GM23248 (cell line): ENCODE measurements around the gene PNLDC1. TPM values are rescaled to one million over a fixed set of nuclear protein-coding genes. Genes with fewer than 3 reads are reported as not detected.

Experiments used
- DNase-seq: peaks from one replicate; pipeline ENCODE4 v3.0.0-alpha.2; 2015
- H2AFZ ChIP-seq: fragments of 200-600 bp; sonication (generic); 2 replicates; pipeline ENCODE4 v1.6.1; 2016; ENCODE audit warnings: antibody characterized with exemption
- H3F3A ChIP-seq: fragments of 200-600 bp; sonication (generic); 2 replicates; pipeline ENCODE4 v1.6.1; 2016; ENCODE audit warnings: mild to moderate bottlenecking, antibody characterized with exemption, mixed run types; ENCODE audit not compliant: insufficient read depth
- H3K27ac ChIP-seq: fragments of 200-600 bp; sonication (generic); 2 replicates; pipeline ENCODE4 v1.5.1; 2016; ENCODE audit warnings: mild to moderate bottlenecking
- H3K27me3 ChIP-seq: fragments of 200-600 bp; sonication (generic); replicated peaks from 2 replicates; pipeline ENCODE4 v1.6.1; 2016; ENCODE audit warnings: mild to moderate bottlenecking; ENCODE audit not compliant: insufficient read depth
- H3K36me3 ChIP-seq: fragments of 200-600 bp; sonication (generic); 2 replicates; pipeline ENCODE4 v1.6.1; 2016; ENCODE audit warnings: low read depth, mild to moderate bottlenecking
- H3K4me1 ChIP-seq: fragments of 200-600 bp; sonication (generic); 2 replicates; pipeline ENCODE4 v1.6.1; 2016; ENCODE audit warnings: mild to moderate bottlenecking; ENCODE audit not compliant: insufficient read depth
- H3K4me2 ChIP-seq: fragments of 200-600 bp; sonication (generic); one replicate; pipeline ENCODE4 v1.6.1; 2016; ENCODE audit warnings: mild to moderate bottlenecking; ENCODE audit not compliant: unreplicated experiment
- H3K4me3 ChIP-seq: fragments of 200-600 bp; sonication (generic); 2 replicates; pipeline ENCODE4 v1.5.1; 2016; ENCODE audit warnings: mild to moderate bottlenecking
- H3K79me2 ChIP-seq: fragments of 200-600 bp; sonication (generic); 2 replicates; pipeline ENCODE4 v1.6.1; 2016; ENCODE audit warnings: mild to moderate bottlenecking; ENCODE audit not compliant: insufficient read depth
- H3K9ac ChIP-seq: fragments of 200-600 bp; sonication (generic); 2 replicates; pipeline ENCODE4 v1.6.1; 2016; ENCODE audit warnings: mild to moderate bottlenecking
- H3K9me2 ChIP-seq: fragments of 200-600 bp; sonication (generic); 2 replicates; pipeline ENCODE4 v1.6.1; 2016; ENCODE audit warnings: mixed run types, mild to moderate bottlenecking, moderate library complexity; ENCODE audit not compliant: insufficient read depth
- H3K9me3 ChIP-seq: fragments of 200-600 bp; sonication (generic); one replicate; pipeline ENCODE4 v1.6.1; 2017; ENCODE audit warnings: low read depth
- H4K20me1 ChIP-seq: fragments of 200-600 bp; sonication (generic); 2 replicates; pipeline ENCODE4 v1.6.0; 2016; ENCODE audit not compliant: insufficient read depth
- EZH2 ChIP-seq: fragments of 200-600 bp; sonication (generic); IDR thresholded peaks from 2 replicates; pipeline ENCODE4 v1.6.1; 2018; ENCODE audit warnings: antibody characterized with exemption, mild to moderate bottlenecking; ENCODE audit not compliant: insufficient read depth, poor library complexity, severe bottlenecking
- EZH2phosphoT487 ChIP-seq: fragments of 200-600 bp; sonication (generic); IDR thresholded peaks from 2 replicates; pipeline ENCODE4 v1.6.1; 2018; ENCODE audit warnings: antibody characterized with exemption, moderate library complexity, mild to moderate bottlenecking, low read depth; ENCODE audit not compliant: insufficient read depth
- WGBS, 2 experiments: methylation state at CpG; one replicate each; pipeline ENCODE4 v1.1.6; 2015 to 2017; ENCODE audit warnings: low lambda C conversion rate in 2 of 2, low coverage in 1 of 2; ENCODE audit errors: missing lambda C conversion rate in 2 of 2; 5-methylcytosine and 5-hydroxymethylcytosine counted together
- in situ Hi-C: fragments of 300-500 bp; cut with MboI; formaldehyde crosslinking; loops from 2 replicates; pipeline ENCODE4 v1.15.0; 2020
- polyA plus RNA-seq: library from polyadenylated mRNA; unstranded; fragments of >200 nt; fragmentation: Nextera tagmentation; extraction: Ambion mirVana; gene quantifications from 2 replicates; pipeline ENCODE4 v1.2.1, GENCODE V29; 2016
- total RNA-seq: library from RNA; depleted of rRNA; stranded (reverse); fragments of >200 nt; shearing (Covaris generic); gene quantifications from 2 replicates; pipeline ENCODE4 v1.2.3, GENCODE V29; 2014

PNLDC1 gene
- total and polyA plus RNA-seq, 2 experiments from 2014 or later = not detected

DNA sequence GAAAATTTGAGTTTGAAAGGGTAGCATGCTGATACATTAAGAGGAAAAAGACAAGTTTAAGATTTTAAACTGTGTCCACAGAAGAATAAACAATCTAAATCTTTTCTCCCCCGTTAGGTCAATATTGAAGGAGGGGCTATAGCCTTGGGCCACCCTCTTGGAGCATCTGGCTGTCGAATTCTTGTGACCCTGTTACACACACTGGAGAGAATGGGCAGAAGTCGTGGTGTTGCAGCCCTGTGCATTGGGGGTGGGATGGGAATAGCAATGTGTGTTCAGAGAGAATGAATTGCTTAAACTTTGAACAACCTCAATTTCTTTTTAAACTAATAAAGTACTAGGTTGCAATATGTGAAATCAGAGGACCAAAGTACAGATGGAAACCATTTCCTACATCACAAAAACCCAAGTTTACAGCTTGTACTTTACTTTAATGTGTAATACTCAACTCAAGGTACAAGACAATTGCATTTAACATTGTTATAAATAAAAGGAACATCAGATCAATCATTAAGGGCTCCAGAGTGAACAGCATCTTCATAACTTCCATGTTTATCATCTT is 21.5 kb upstream of the PNLDC1 start:
- in situ Hi-C loops = no loop called here
- 78 to 79% methylated on average over 3 of the region's 3 CpGs for WGBS, 2 experiments

DNA sequence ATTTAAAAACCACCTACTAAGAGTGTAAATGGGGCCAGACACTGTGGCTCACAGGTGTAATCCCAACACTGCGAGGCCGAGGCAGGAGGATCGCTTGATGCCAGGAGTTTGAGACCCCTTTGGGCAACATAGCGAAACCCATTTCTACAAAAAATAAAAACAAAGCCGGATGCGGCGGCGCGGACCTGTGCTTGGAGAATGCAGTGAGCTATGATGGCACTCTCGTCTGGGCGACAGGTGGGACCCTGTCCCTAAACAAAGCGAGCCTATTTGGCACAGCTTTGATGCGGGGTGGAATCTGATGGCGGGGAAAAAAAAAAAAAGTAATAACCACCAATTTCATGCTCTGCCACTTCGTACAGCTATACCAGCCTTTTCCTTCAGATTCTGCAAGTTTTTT is 11.8 kb upstream of the PNLDC1 start:
- peaks cover 13% of the 10 kb centered on the region; the same call in 1 of the 2 replicates for H3F3A ChIP-seq
- 0 out of 2 replicates have a peak overlapping the region, but pooled peaks have one; percentile 44 for H3K27ac ChIP-seq
- TF ChIP-seq EZH2 = no peak
- TF ChIP-seq EZH2phosphoT487 = no peak
- H3K36me3 ChIP-seq = peaks cover 52% of the 10 kb centered on the region
- peak overlapping the region; percentile 89 for H3K4me2 ChIP-seq
- peaks cover 88% of the 10 kb centered on the region for H3K79me2 ChIP-seq
- peak; percentile 16 for DNase-seq
- H3K4me3 ChIP-seq = peak overlapping the region; percentile 89
- peaks cover 9% of the 10 kb centered on the region; the same call in 1 of the 2 replicates for H4K20me1 ChIP-seq
- no peaks in the 10 kb centered on the region for H3K9me3 ChIP-seq
- peak overlapping the region; percentile 89 for H3K9ac ChIP-seq
- WGBS, 2 experiments = 14 to 15% methylated on average over 15 of the region's 15 CpGs
- no peaks in the 10 kb centered on the region for H3K27me3 ChIP-seq
- no peak overlapping the region for H2AFZ ChIP-seq
- in situ Hi-C loops = no loop called here
- H3K4me1 ChIP-seq = peaks cover 42% of the 10 kb centered on the region
- H3K9me2 ChIP-seq = no peaks in the 10 kb centered on the region

More for the DNA sequence above, 21.5 kb upstream of the PNLDC1 start:
- no peak for TF ChIP-seq EZH2phosphoT487
- TF ChIP-seq EZH2 = no peak
- Histone ChIP-seq H3K4me1 (no peaks in the 10 kb centered on the region), H3K27ac (no peak overlapping the region), H3K9me3 (no peaks in the 10 kb centered on the region), H3K9me2 (no peaks in the 10 kb centered on the region), H2AFZ (no peak overlapping the region), H3F3A (peaks cover 73% of the 10 kb centered on the region), H3K27me3 (no peaks in the 10 kb centered on the region), H3K36me3 (peaks cover 56% of the 10 kb centered on the region), H3K9ac (no peak overlapping the region), H3K4me3 (no peak overlapping the region), H4K20me1 (no peaks in the 10 kb centered on the region), H3K4me2 (no peak overlapping the region), H3K79me2 (peaks cover 37% of the 10 kb centered on the region)
- no peak for DNase-seq

DNA sequence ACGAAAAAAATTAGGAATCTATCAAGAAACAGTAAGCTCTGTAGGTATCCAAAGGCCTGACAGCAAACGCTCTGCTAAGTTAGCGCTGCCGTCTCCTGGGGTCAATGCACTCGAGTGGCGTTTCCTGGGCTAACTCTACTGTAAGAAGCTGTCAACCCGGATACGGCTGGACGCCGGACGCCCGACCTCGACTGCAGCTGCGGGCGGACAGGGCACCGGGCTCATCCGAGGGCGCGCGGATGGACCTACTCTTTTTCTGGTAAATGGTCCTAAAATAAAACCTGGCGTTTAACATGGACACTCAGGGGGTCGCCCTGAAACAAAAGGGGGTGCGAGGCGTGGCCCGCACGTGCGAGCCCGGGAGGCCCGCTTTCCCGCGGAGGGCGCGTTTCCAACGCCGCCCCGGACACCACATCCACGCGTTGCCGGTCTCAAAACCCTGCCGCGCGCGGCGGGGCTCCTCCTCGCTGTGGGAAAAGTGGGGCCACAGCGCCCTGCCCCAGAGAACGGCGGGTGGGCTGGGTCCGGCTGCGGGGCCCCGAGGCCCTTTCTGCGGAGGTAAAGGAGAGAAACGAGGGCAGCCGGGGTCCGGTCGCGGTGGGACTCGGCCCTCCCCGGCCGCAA is 11.2 kb upstream of the PNLDC1 start:
- Histone ChIP-seq H2AFZ (peak overlapping the region; percentile 58), H3K4me2 (peak overlapping the region; percentile 89), H4K20me1 (peaks cover 9% of the 10 kb centered on the region; the same call in 1 of the 2 replicates), H3K36me3 (peaks cover 50% of the 10 kb centered on the region), H3K79me2 (peaks cover 88% of the 10 kb centered on the region), H3K9me2 (no peaks in the 10 kb centered on the region), H3K27me3 (no peaks in the 10 kb centered on the region), H3F3A (peaks cover 13% of the 10 kb centered on the region; the same call in 1 of the 2 replicates), H3K4me1 (peaks cover 42% of the 10 kb centered on the region), H3K9me3 (no peaks in the 10 kb centered on the region), H3K27ac (peak overlapping the region; percentile 44), H3K9ac (peak overlapping the region; percentile 89), H3K4me3 (peak overlapping the region; percentile 89)
- peak; percentile 71 for DNase-seq
- TF ChIP-seq EZH2phosphoT487 (no peak), EZH2 (no peak)
- WGBS, 2 experiments = 0 to 1% methylated on average over 46 to 60 of the region's 60 CpGs
- in situ Hi-C loops = no loop called here

DNA sequence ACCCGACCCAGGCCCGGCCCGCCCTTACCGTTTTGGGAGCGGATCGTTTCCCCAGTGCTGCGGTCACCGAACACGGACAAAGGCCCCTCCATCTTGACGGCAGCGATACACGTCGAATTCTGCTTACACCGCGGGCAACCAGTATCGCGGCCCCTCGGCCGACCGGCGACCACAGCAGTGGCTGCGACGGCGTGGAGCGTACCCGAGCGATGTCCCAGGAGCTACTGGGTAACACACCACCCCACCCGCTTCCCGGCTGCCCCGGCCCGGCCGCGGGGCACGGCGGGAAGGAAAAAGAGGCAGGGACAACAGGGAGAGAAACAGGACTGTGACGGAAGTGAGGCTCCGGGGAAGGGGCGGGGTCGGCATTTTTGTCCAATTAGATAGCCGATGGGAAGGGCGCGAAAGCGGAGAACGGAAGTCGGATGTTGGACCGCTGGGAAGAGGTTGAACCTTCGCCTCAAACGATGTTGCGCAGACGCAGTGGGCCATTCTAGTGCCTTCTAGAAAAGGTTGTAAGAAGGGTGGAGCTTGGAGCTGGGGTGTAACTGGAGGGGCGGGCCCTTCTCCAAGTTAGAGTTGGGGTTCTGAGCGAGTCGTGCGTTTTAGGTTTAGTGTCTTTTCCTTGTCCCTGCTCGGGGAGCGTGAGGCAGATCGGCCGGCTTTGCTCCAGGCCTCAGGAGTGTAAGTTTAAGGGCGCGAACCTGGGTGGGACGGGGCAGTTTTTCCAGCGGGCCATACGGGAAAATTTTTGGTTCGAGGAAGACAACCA is 10.5 kb upstream of the PNLDC1 start, which contains the start of gene TCP1:
TSS of gene TCP1 (minus strand) at position 226 of the 772 bp plus-strand sequence. CDS start at position 92, 134 bp downstream.
- Histone ChIP-seq H3K9ac (peak within 1 kb of the TSS; percentile 89), H3K27me3 (no peaks in the 10 kb centered on the region), H4K20me1 (peaks cover 9% of the 10 kb centered on the region; the same call in 1 of the 2 replicates), H3K27ac (peak within 1 kb of the TSS; percentile 75), H2AFZ (peak within 1 kb of the TSS; percentile 90), H3K4me1 (peaks cover 42% of the 10 kb centered on the region), H3K79me2 (peaks cover 88% of the 10 kb centered on the region), H3K9me3 (no peaks in the 10 kb centered on the region), H3F3A (peaks cover 10% of the 10 kb centered on the region; the same call in 1 of the 2 replicates), H3K4me3 (peak within 1 kb of the TSS; percentile 89), H3K4me2 (peak within 1 kb of the TSS; percentile 89), H3K36me3 (peaks cover 51% of the 10 kb centered on the region), H3K9me2 (no peaks in the 10 kb centered on the region)
- peak; percentile 100 for DNase-seq
- 0 to 1% methylated on average over 47 to 64 of the region's 64 CpGs for WGBS, 2 experiments
- in situ Hi-C loops = no loop called here
- TF ChIP-seq EZH2 (no peak), EZH2phosphoT487 (no peak)
